HUDEP-2 (cell line): Measurements from ENCODE around the gene IQSEC1.

Experiments used
- DNase-seq, 76 experiments: peaks; one replicate each; lab custom pipeline; 2025; ENCODE audit not compliant: unreplicated experiment in 76 of 76; lab: John Stamatoyannopoulos, UW

The IQSEC1 gene

DNA sequence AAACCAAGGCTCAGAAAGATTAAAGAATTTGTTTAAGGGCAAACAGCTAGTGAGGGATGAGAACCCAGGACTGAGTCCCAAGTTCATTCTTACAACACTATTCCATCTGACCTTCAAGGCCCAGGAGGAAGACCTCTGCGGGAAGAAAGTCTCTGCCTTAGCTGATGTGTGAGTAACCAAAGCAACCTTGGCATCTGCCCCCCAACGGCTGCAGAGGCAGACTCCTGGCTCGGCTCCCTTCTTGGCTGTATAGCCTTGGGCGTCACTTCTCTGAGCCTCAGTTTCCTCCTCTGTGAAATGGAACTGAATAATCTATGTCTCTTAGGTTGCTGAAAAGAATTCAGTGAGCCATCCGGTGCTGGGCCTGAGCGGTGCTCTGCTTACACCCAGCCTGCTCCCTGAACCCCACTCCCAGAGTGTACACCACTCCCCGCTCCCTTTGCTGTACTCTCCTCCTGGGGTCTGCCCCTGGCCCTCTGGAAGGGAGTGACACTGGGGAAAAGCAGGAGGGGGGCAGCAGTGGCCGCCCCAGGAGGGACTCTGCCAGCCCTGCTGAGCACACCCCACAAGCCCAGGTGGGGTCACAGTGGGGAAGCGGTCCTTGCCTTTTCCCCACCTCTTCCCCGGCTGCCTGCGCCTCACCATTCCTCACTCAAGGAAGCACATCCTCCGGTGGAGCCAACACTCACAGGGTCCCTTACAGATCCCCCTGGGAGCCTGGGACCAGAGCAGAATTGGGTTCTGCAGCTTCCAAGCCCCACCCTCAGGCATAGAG is 97.3 kb downstream of the IQSEC1 start:
- no peak for DNase-seq

DNA sequence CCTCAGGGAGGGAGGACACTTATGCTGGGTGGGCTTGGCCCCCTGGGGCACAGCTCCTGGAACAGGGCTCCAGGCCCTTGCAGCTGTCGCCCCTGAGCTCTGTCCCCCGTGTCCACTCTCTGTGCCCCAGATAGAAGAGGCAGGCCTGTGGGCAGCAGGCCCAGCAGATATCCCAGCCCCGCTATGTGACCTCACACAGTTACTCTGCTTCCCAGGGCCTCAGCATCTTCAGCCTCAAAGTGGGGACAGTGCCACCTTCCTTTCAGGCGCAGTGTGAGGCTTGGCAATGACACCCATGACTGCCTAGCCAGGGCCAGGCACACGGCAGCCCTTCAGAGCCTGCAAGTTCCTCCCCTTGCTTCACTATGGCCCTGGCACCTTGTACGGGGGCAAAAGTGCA is 98.4 kb downstream of the IQSEC1 start:
- no peak for DNase-seq

DNA sequence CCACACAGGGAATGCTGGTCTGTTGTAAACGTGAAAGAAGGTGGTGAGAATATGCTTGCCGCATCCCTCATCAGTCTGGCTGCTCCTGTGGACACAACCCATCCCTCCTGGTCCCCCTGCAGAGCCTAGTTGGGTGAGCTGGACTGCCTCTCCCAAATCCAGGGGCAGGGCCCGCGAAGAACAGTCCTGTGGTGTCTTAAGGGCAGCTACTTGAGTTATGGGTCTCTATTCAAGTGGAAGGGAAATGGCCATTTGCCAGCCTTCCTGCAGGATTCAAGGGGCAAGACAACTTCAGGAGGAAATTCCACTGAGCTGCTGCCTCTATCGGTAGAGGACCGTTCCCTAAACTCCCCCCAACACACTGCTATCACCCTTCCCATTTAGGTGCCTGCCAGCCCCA is 98.9 kb downstream of the IQSEC1 start:
- no peak for DNase-seq

DNA sequence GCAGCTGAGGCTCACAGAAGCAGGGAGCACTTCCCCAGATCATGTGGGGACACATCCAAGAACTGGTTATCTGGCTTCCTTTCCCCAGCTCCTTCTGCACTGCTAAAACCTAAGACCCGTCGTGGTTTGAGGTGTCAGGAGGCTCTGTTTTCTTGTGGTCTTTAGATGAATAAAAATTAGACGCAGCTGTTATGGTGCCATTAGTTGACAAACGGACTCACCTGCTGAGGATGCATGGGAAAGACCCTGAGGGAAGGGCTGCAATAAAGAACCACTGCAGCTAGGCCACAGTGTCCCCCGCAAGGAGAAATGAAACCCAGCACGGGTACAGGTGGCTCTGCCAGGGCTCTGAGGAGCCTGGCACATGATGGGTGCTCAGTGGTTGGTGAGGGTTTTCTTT is 99.4 kb downstream of the IQSEC1 start:
- DNase-seq = no peak

DNA sequence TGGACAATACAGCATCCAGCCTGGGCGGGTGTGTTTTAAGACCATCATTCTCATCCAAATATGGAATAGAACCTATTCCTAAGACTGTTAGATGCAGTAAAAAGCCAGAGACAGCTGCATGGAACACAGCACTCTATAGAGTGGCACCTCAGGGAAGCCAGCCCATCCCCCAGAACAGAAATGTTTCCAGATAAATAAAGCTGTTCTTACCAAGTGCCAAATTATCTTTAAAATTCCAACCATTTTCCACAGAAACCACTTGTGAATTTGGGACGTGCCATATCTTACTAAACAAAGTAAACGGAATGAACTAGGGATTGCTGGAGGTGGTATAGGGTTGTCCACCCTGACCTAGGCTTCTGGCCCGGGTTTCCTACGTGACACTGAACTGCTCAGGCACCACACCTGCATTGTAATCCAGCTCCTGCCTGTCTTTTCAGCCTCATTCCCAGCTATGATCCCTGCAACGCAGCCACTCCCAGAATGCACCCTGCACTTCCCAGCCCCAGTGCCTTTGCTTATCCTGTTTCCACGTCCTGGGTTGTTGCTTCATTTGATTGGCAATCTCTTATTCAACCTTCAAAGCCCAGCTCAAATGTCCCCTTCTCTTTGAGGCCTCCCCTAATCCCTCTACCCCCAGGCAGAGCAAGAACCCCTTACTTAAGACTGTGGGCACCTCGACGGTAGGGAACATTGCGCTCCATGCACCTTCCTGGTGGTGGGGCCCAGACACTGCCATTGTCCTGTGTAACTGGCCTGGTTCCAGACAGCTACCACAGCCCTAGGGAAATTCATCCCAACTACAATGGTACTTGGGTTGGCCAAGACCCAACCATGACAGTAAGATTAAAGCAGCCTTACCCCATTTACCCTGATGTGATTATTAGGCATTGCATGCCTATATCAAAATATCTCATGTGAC is 100.2 kb downstream of the IQSEC1 start:
- no peak for DNase-seq

DNA sequence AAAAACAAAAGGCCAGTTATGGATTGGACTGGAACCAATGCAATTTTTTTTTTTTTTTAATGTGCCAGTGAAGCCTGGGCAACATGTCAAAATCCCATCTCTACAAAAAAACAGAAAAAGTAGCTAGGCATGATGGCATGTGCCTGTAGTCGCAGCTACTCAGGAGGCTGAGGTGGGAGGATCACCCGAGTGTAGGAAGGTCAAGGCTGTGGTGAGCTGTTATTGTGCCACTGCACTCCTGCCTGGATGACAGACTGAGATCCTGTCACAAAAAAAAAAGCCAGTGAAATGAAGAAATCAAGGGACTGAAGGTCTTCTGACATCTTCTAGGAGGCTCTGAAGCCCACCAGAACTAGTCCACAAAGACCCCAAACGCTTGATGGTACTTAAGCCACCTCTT is 101.2 kb downstream of the IQSEC1 start:
- no peak for DNase-seq

DNA sequence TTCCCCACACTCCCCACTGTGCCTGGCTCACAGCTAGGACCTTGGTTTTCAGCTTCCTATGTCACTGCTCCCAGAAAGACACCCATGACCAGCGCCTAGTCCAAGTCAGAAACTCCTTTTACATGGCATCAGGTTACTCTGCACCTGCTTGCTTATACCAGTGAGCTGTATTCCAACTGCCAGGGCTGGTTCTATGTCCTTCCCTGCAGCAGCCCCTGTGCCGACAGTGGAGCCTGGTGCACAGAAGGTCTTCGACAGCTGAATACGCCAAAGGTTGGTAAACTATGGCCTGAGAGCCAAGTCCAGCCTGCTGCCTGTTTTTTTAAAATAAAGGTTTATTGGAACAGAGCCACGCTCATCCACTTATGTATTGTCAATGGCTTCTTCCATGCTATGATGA is 102.5 kb downstream of the IQSEC1 start:
- no peak for DNase-seq

DNA sequence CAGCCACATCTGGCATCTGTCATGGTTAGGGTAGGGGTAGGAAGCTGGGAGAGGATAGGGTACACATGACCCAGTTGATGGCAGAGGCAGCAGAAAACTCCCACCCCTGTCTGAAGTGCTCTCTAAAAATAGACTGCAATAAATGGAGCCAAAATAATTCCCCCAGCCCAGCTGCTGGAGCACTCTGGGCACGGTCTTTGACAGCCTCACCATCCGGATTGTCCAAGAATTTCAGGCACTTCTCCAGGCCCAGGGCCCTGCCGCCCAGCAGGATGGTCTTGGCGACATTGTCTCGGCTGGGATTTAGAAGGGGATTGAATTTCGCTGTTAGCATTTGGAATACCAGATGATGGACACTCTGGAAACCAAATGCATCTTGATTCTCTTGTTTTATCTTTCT is 103.7 kb downstream of the IQSEC1 start:
- DNase-seq = no peak

DNA sequence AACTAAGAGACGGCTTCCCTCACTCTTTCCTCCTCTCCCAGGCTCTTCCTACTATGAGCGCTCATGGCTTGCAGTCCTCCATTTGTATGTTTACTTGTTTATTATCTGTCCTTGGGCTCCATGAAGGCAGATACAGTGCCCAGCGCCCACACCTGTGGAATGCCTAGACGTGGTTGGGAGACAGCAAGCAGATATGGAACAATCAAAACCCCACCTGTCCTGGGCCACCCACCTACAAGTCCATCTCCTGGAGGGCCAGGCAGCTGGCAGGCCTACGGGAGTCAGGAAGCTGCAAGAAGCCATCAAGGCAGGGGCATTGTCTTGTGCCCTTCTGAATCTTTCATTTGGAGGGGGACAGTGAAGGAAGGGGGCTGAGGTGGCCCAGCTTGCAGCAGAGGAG is 104.7 kb downstream of the IQSEC1 start:
- DNase-seq = no peak

DNA sequence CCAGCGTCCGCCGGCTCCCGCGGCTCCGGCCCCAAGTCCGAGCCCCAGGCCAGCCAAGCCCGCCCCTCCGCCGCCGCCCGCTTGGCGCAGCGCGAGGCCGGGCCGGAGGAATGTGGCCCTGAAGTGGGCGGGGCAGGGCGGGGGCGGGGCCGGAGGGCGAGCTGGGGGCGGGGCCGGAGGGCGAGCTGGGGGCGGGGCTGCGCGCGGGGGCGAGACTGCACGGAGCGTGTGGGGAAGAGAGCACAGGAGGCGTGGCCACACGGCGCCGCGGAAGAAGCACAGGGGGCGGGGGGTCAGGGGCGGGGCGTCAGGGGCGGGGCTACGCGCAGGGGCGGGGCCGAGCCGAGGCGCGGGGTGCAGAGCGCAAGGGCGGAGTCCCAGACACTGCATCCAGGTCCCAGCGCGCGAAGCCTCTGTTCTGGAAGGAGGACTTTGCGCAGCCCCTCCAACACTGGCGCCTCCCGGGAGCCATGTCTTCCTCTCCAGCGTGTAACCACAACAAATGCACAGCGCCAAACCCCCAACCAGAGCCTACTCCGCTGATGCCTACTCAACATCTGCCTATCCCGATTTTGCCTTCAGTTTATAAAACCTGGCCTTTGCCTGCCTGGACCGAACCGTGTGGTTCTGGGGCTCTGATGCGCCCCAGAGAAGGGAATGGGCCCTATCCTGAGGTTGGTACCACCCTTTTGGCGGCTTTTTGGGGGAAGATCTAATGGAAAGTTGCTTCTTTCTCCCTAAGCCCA is 105.5 kb downstream of the IQSEC1 start:
- peak in 73 of 76 experiments; percentile 19 to 94 (median 84) for DNase-seq

DNA sequence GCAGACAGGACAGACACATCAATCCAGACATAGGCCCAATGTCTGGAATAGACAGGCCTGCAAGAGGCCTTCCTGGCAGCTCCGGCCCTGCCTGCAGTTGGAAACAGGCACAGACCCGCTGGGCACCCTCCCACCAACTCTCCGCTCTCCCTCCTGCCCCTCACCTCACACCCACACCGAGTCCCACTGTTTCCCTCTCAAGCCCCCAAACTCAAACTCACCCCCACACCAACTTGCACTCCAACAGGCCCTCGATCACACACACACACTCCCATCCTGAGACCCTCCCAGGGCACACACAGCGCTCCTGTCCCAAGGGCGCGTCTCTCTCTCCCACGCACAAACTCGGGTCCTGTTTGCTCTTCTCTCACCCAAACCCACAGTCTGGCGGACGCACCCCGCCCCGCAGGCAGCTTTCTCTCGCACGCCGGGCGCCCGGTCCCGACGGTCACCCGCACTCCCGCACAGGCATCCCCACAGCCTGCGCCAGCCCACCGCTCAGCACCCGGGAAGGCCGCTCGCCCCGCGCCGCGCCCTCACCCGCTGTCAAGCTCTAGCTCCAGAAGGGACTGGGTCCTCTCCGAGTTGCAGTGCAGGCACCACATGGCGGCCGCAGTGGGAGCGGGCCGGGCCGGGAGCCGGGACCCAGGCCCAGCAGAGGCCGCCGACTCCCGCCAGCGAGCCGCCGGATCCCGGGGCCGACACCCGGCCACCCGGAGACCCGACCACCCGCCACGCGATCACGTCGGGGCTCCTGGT is 106.2 kb downstream of the IQSEC1 start:
- peak in 4 of 76 experiments; percentile 17 to 45 (median 25) for DNase-seq

DNA sequence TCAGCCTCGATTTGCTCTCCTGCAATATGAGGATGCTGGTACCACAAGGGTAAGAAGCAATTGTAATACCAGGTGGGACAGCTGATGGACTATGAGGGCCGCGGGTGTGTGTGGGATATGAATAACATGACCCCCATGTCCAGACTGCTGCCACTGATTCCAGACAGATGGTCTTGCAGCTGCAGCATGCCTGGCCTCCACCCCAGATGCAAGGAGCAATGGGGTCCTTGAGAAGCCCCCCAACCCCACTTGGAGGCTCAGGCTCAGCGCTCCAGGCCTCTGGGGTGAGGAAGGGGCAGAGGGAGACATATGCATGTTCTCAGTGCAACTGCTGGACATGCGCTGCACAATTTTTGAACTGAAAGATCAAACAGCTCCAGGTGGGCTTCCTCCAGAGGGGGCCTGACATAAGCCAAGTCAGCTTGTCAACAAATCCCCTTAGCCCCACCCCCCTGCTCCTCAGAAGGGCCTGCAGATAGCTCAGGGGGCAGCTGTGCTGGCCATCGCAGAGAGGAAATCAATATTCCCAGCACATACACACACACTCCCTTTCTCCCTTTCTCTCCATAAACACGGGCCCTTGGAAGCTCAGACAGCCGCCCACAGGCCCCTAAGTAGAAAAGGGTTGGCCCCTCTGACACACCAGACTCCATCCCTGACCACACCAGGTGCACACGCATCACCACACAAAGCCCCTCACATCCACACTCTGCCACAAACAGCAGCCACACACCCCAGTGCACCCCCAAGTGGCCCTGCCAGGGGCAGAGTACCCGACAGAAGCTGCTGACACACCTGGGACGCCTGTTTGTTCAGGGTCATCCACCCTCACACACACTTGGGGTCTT is 107.0 kb downstream of the IQSEC1 start:
- DNase-seq = peak in 1 of 76 experiments; percentile 20

DNA sequence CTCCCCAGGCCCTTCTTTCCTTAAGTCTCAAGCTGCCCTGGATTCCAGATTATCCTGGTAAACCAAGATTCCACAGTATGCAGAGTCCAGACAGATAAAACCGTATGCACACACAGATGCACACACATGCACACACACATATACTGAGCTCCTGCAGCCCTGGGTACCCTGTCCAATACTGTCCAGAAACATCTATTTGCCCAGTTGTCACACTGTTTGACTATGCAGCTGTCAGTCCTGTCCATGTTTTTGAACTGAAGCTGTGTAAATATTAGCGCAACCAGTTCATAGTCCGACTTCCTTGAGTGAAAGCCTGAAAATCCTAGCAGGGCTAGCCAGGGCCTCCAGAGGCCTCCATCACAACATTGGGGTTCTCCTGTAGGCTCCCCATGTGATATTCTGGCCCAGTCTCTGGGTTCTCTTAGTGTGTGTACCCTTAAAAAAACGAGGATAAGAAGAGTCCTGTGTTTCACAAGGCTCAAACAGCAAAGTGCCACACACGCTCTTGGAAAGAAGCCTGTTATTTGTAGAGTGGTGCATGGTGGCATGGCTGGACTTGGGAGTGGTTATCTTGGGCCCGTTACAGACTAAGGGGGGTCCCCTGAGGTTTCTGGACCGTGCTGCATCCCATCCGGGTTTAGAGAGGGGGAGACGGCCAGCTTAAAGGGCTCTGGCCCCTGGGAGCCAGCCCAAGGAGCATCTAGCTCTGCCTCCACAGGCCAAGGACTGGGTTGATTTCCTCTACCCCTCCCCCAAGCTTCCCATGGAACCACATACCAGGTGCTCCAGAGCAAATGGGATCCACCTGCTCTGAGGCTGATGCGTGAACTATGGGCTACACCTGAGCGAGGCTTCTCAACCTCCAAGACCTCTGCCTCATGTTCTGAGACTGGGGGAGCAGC is 108.3 kb downstream of the IQSEC1 start:
- DNase-seq = no peak

DNA sequence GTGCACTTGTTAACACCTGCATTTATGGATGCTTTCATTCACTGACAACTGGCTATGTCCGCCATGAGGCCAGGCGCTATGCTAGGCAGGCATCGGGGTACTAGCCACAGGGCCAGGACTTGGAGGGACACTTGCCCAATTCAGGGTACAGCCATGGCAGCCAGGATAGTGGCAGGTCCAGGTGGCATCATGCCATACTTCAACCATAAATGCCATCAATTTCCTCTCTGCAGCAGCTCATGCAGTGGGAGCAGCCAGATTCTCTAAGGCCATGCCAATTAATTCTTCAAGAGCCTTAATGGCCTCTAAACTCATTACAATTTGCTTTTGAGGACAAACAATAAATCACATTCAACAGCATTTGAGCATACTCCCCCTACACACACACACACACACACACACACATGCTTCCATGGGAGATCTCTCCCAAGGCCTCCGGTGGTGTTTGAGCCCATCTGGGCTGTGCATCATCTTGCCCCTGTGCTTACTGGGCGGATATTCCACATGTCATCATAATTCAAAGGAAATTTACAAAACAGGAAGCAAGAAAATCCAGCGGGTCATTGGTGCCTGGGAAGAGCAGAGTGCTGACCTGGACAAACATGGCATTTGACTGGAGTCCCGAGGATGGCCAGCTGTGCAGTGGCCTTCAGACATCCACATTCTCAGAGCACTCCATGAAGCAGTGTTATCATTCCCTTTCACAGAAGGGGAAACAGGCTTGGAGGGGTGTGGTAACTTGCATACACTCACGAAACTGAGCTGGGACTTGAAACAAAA is 109.1 kb downstream of the IQSEC1 start:
- DNase-seq = no peak

DNA sequence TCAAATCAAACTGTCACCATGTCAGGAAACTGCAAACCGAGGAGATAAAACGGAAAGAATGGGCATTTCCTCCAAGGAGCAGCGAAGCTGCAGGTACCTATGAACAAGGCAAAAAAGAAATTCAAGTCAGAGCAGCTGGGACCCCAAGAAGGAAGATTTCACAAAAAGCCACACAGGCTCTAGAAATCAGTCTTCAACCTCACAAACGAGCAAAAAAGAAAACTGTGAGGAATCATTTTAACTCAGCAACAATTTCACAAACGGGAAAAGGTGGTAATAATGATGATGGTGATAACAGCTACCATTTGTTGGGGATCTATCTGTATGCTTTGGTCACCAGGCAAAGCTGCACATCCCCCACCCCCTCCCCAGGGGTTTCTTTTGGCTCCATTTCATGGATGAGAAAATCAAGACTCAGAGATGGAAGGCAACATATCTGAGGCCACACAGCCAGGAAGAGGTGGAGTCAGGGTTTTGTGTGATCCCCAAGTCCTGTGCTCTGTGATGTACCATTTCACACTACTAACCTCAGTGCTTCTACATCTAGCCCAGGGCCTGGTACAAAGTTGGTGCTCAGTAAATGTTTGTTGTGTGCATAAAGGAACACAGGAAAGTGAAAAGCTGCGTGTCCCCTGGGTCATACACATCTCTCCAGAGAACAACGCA is 109.9 kb downstream of the IQSEC1 start:
- DNase-seq = no peak

DNA sequence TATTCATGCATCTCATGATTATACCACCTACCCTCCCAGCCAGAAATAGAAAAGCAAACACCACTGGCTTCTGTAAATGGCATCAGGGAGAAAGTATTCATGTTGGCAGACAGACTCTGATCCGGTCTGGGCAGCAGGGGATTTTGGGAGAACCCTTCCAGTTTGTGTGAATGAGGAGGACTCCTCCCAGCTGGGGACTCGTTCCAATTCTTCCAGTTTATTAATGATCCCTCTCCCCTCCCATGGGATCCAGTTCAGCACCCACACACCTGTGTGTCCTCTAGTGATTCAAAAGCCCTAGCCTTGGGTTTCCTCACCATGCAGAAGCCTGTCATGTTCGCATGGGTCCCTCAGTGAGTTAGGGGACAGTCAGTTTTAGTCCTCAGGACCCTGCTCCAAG is 110.9 kb downstream of the IQSEC1 start:
- DNase-seq = no peak

DNA sequence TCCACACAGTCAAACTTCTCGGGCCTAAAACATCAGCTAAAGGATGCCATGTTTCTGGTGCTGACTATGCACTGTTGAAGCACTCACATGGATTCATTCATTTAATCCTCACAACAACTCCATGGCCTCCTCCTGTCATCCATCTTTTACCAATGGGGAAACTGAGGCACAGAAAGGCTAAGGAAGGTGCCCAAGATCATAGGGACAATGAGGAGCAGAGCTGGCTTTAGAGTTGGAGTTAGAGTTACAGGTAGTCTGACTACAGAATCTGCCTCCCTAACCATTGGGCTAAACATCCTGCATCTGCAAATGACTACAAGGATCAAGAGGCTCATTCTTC is 111.6 kb downstream of the IQSEC1 start:
- no peak for DNase-seq
